Dendritic cell treated with granulocyte-macrophage colony-stimulating factor and Interleukin-4, amounts not matched to agents 40 ng/mL and 50 ng/mL, for 4 days (primary cell): ENCODE measurements around the gene CREB3L2.

ENCODE experiments used
- H3K27ac Mint-ChIP-seq: one replicate; pipeline ENCODE4 v1.8.0; 2022; ENCODE audit warnings: mild to moderate bottlenecking, mixed read lengths
- H3K27me3 Mint-ChIP-seq: one replicate; pipeline ENCODE4 v1.8.0; 2022; ENCODE audit warnings: mild to moderate bottlenecking, mixed read lengths
- H3K36me3 Mint-ChIP-seq: one replicate; pipeline ENCODE4 v1.8.0; 2022; ENCODE audit warnings: low read depth, mixed read lengths
- H3K4me1 Mint-ChIP-seq: one replicate; pipeline ENCODE4 v1.8.0; 2022; ENCODE audit warnings: low read depth, mixed read lengths
- H3K4me3 Mint-ChIP-seq: one replicate; pipeline ENCODE4 v1.8.0; 2022; ENCODE audit warnings: mild to moderate bottlenecking, moderate library complexity, mixed read lengths
- H3K9me3 Mint-ChIP-seq: one replicate; pipeline ENCODE4 v1.8.0; 2022; ENCODE audit warnings: mixed read lengths
- intact Hi-C: fragments of 100-400 bp; cut with micrococcal nuclease; formaldehyde crosslinking; loops from one replicate; pipeline ENCODE4 v1.15.0; 2022

The CREB3L2 gene

GRCh38 chr7:137953665-137954470 lies 48.0 kb downstream of the CREB3L2 start:
- Mint-ChIP-seq H3K27ac (no peak overlapping the region), H3K4me1 (peaks cover 33% of the 10 kb centered on the region), H3K4me3 (no peak overlapping the region), H3K36me3 (peaks cover 6% of the 10 kb centered on the region), H3K9me3 (no peaks in the 10 kb centered on the region), H3K27me3 (no peaks in the 10 kb centered on the region)
- intact Hi-C loops = no loop called here

- Mint-ChIP-seq H3K4me1 (peaks cover 27% of the 10 kb centered on the region), H3K4me3 (no peak overlapping the region), H3K9me3 (no peaks in the 10 kb centered on the region), H3K27me3 (no peaks in the 10 kb centered on the region), H3K36me3 (peaks cover 6% of the 10 kb centered on the region), H3K27ac (no peak overlapping the region)
- intact Hi-C loops = no loop called here
These were observed 48.7 kb downstream of the CREB3L2 start for GRCh38 chr7:137953043-137953664.

- peaks cover 31% of the 10 kb centered on the region for H3K4me1 Mint-ChIP-seq
- H3K4me3 Mint-ChIP-seq = no peak overlapping the region
- no peaks in the 10 kb centered on the region for H3K9me3 Mint-ChIP-seq
- intact Hi-C loops = no loop called here
- no peaks in the 10 kb centered on the region for H3K27me3 Mint-ChIP-seq
- peaks cover 6% of the 10 kb centered on the region for H3K36me3 Mint-ChIP-seq
- H3K27ac Mint-ChIP-seq = peak overlapping the region; percentile 30
These were observed 49.5 kb downstream of the CREB3L2 start for GRCh38 chr7:137952426-137952805.

- H3K36me3 Mint-ChIP-seq = peaks cover 1% of the 10 kb centered on the region
- no peaks in the 10 kb centered on the region for H3K27me3 Mint-ChIP-seq
- peak overlapping the region; percentile 30 for H3K27ac Mint-ChIP-seq
- H3K9me3 Mint-ChIP-seq = no peaks in the 10 kb centered on the region
- no peak overlapping the region for H3K4me3 Mint-ChIP-seq
- intact Hi-C loops = no loop called here
- peaks cover 30% of the 10 kb centered on the region for H3K4me1 Mint-ChIP-seq
These were observed 50.0 kb downstream of the CREB3L2 start for GRCh38 chr7:137951700-137952425.

- Mint-ChIP-seq H3K9me3 (no peaks in the 10 kb centered on the region), H3K27ac (no peak overlapping the region), H3K4me3 (no peak overlapping the region), H3K4me1 (peaks cover 32% of the 10 kb centered on the region), H3K36me3 (no peaks in the 10 kb centered on the region), H3K27me3 (no peaks in the 10 kb centered on the region)
- intact Hi-C loops = no loop called here
These were observed 50.9 kb downstream of the CREB3L2 start for GRCh38 chr7:137950967-137951366.

GRCh38 chr7:137950263-137950621 lies 51.6 kb downstream of the CREB3L2 start:
- Mint-ChIP-seq H3K9me3 (no peaks in the 10 kb centered on the region), H3K4me1 (peaks cover 31% of the 10 kb centered on the region), H3K27ac (no peak overlapping the region), H3K4me3 (no peak overlapping the region), H3K27me3 (no peaks in the 10 kb centered on the region), H3K36me3 (no peaks in the 10 kb centered on the region)
- intact Hi-C loops = no loop called here

- H3K4me3 Mint-ChIP-seq = no peak overlapping the region
- no peaks in the 10 kb centered on the region for H3K36me3 Mint-ChIP-seq
- H3K4me1 Mint-ChIP-seq = peaks cover 25% of the 10 kb centered on the region
- intact Hi-C loops = no loop called here
- H3K27me3 Mint-ChIP-seq = no peaks in the 10 kb centered on the region
- H3K9me3 Mint-ChIP-seq = no peaks in the 10 kb centered on the region
- H3K27ac Mint-ChIP-seq = no peak overlapping the region
These were observed 52.2 kb downstream of the CREB3L2 start for GRCh38 chr7:137949416-137950262.

- Mint-ChIP-seq H3K27ac (no peak overlapping the region), H3K9me3 (no peaks in the 10 kb centered on the region), H3K4me1 (peaks cover 22% of the 10 kb centered on the region), H3K27me3 (no peaks in the 10 kb centered on the region), H3K4me3 (no peak overlapping the region), H3K36me3 (no peaks in the 10 kb centered on the region)
- intact Hi-C loops = no loop called here
These were observed 53.0 kb downstream of the CREB3L2 start for GRCh38 chr7:137948845-137949330.

- Mint-ChIP-seq H3K4me3 (no peak overlapping the region), H3K27me3 (no peaks in the 10 kb centered on the region), H3K4me1 (peaks cover 22% of the 10 kb centered on the region), H3K27ac (no peak overlapping the region), H3K36me3 (no peaks in the 10 kb centered on the region), H3K9me3 (no peaks in the 10 kb centered on the region)
- intact Hi-C loops = no loop called here
These were observed 53.6 kb downstream of the CREB3L2 start for GRCh38 chr7:137948083-137948844.

GRCh38 chr7:137947046-137947445 lies 54.8 kb downstream of the CREB3L2 start:
- H3K36me3 Mint-ChIP-seq = no peaks in the 10 kb centered on the region
- no peak overlapping the region for H3K27ac Mint-ChIP-seq
- H3K4me1 Mint-ChIP-seq = peaks cover 17% of the 10 kb centered on the region
- no peak overlapping the region for H3K4me3 Mint-ChIP-seq
- no peaks in the 10 kb centered on the region for H3K9me3 Mint-ChIP-seq
- H3K27me3 Mint-ChIP-seq = no peaks in the 10 kb centered on the region
- intact Hi-C loops = no loop called here

- Mint-ChIP-seq H3K27me3 (no peaks in the 10 kb centered on the region), H3K27ac (no peak overlapping the region), H3K36me3 (no peaks in the 10 kb centered on the region), H3K4me1 (peaks cover 19% of the 10 kb centered on the region), H3K9me3 (no peaks in the 10 kb centered on the region), H3K4me3 (no peak overlapping the region)
- intact Hi-C loops = no loop called here
These were observed 55.9 kb downstream of the CREB3L2 start for GRCh38 chr7:137946011-137946410.

- no peaks in the 10 kb centered on the region for H3K27me3 Mint-ChIP-seq
- H3K4me1 Mint-ChIP-seq = peaks cover 25% of the 10 kb centered on the region
- no peak overlapping the region for H3K27ac Mint-ChIP-seq
- no peaks in the 10 kb centered on the region for H3K9me3 Mint-ChIP-seq
- no peaks in the 10 kb centered on the region for H3K36me3 Mint-ChIP-seq
- H3K4me3 Mint-ChIP-seq = no peak overlapping the region
- intact Hi-C loops = no loop called here
These were observed 57.7 kb downstream of the CREB3L2 start for GRCh38 chr7:137944168-137944567.

- Mint-ChIP-seq H3K36me3 (no peaks in the 10 kb centered on the region), H3K4me3 (no peak overlapping the region), H3K9me3 (no peaks in the 10 kb centered on the region), H3K27ac (no peak overlapping the region), H3K4me1 (peaks cover 25% of the 10 kb centered on the region), H3K27me3 (no peaks in the 10 kb centered on the region)
- intact Hi-C loops = no loop called here
These were observed 58.7 kb downstream of the CREB3L2 start for GRCh38 chr7:137943132-137943551.
